Measurements from ENCODE around the gene ARHGEF6. TPM values are rescaled to one million over a fixed set of nuclear protein-coding genes. Genes with fewer than 3 reads are reported as not detected.

Gene ARHGEF6
- total RNA-seq, 2 experiments from 2014 or later = 97.2 to 122 TPM

- ChIA-PET POLR2A (interaction anchor here (0.6 kb wide), 1 partner anchor 40 kb away, joined by 3 read pairs; no protein-coding TSS in a partner anchor), CTCF (interaction anchor here (1.5 kb wide), 1 partner anchor 12 kb away, joined by 9 read pairs; no protein-coding TSS in a partner anchor)
- no peak for DNase-seq
- Mint-ChIP-seq H3K4me1 (peaks cover 87% of the 10 kb centered on the region), H3K36me3 (ENCODE audit: low read depth) (peaks cover 13% of the 10 kb centered on the region), H3K4me3 (no peak overlapping the region), H3K27ac (no peak overlapping the region), H3K9me3 (peaks cover 6% of the 10 kb centered on the region), H3K27me3 (no peaks in the 10 kb centered on the region)
Measured at GRCh38 chrX:136620780-136621179, 160.0 kb downstream of the ARHGEF6 start.

DNA sequence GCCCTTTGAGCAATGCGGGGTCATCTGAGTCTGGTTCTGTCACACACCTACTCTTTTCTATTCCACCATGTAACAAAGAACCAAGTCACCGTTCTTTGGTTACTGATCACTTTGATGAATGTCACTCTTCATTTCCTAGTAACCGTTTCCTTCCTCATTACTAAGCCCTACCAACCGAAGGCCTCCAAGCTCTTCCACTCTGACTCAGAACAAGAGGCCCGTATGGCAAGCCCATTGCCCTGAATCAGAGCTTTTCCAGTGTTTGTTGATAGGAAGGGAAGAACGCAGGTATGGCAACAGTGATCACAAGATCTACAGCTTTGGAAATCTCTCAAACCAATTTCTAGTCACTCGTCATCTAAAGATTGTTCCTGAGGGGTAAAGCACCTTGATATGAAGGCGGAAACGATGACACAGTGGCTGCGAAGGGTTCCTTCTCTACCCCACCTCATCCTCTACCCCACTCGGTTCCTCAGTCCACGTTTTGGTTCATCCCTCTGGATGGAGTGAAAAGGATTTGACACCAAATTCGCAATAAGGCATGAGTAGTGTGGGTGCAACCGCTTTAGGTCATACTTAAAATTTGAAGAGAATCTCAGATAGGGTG is 160.7 kb downstream of the ARHGEF6 start:
- H3K27ac Mint-ChIP-seq = peak overlapping the region; percentile 86
- peaks cover 6% of the 10 kb centered on the region for H3K9me3 Mint-ChIP-seq
- H3K27me3 Mint-ChIP-seq = no peaks in the 10 kb centered on the region
- no peak overlapping the region for H3K4me3 Mint-ChIP-seq
- H3K4me1 Mint-ChIP-seq = peaks cover 87% of the 10 kb centered on the region
- peak; percentile 52 for DNase-seq
- peaks cover 15% of the 10 kb centered on the region for H3K36me3 Mint-ChIP-seq (ENCODE audit: low read depth)
- CTCF ChIA-PET = interaction anchor here (0.9 to 4.0 kb wide), 5 partner anchors 9 to 23 kb away, joined by 3 to 17 read pairs (median 4); no protein-coding TSS in a partner anchor
- POLR2A ChIA-PET = interaction anchor here (0.6 kb wide), 1 partner anchor 41 kb away, joined by 3 read pairs; no protein-coding TSS in a partner anchor

DNA sequence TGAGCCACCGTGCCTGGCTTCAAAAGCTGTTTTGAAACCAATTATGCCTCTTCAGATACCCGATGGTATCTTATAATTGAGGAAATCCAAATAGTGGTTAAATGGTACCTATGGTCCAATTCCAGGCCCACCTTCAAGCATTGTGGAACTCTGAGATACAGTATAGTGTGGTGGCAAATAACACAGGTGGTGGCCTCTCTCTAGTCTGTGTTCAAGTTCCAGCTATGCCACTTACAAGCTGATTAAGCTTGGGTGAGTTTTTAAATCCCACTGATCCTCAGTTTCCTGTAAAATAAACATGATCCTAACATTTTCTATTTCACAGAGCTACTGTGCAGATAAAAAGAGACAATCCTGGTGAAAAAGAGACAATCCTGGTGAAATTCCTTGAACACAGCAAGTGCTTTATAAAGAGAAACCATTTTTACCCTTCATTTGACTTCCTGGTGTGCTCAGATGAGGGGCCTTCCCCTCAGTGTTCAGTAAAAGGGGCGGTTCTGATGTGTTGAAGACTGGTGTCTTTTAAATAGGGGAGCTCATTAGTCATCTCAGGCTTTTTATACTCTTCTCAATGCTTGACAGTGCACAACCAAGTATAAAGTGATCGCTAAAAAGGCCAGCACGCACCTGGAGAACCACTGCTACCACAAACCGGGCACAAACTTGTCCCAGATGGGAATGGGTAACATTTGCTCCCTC is 163.6 kb downstream of the ARHGEF6 start:
- Mint-ChIP-seq H3K36me3 (ENCODE audit: low read depth) (peaks cover 5% of the 10 kb centered on the region), H3K9me3 (no peaks in the 10 kb centered on the region), H3K4me3 (no peak overlapping the region), H3K27ac (peak overlapping the region; percentile 82), H3K27me3 (no peaks in the 10 kb centered on the region), H3K4me1 (peaks cover 73% of the 10 kb centered on the region)
- CTCF ChIA-PET = interaction anchor here (1.4 to 4.0 kb wide), 4 partner anchors 9 to 42 kb away, joined by 3 to 17 read pairs (median 6); no protein-coding TSS in a partner anchor
- DNase-seq = peak; percentile 34
- POLR2A ChIA-PET = interaction anchor here (0.5 to 0.7 kb wide), 2 partner anchors 9 to 36 kb away, joined by 7 to 8 read pairs; no protein-coding TSS in a partner anchor

Other genes with a start within 250 kb of the ARHGEF6 start
- gene VGLL1, start 248.7 kb downstream of the ARHGEF6 start, total RNA-seq = not detected
- gene CD40LG, start 132.8 kb downstream of the ARHGEF6 start, total RNA-seq = 100 to 1,000 TPM; 114 to 139 TPM
- gene RBMX, start 99.8 kb upstream of the ARHGEF6 start, total RNA-seq = 100 to 1,000 TPM; 281 to 316 TPM